ENCODE measurements around the gene ATF3. TPM values are rescaled to one million over a fixed set of nuclear protein-coding genes. Genes with fewer than 3 reads are reported as not detected.

The ATF3 gene
- total and polyA plus RNA-seq, 4 donors: 1.1 to 8.8 (median 5.5) TPM

GRCh38 chr1:212646588-212646987 is 38.0 kb downstream of the ATF3 start:
- no peaks in the 10 kb centered on the region for H3K36me3 ChIP-seq (ENCODE audit: control insufficient read depth in 4 of 4, insufficient read depth in 3 of 4, low read depth in 1 of 4, low read length in 3 of 4)
- H3K27ac ChIP-seq (ENCODE audit: low read depth in 1 of 2, low read length in 2 of 2): no peak overlapping the region
- H3K4me3 ChIP-seq (ENCODE audit: low read depth in 1 of 3, low read length in 3 of 3): no peak overlapping the region
- no peak for DNase-seq (ENCODE audit: low spot score)
- no peaks in the 10 kb centered on the region for H3K9me3 ChIP-seq (ENCODE audit: control insufficient read depth in 4 of 4, low read length in 3 of 4)
- 85% methylated on average over 19 of the region's 19 CpGs for WGBS
- no peaks in the 10 kb centered on the region for H3K27me3 ChIP-seq (ENCODE audit: control insufficient read depth in 4 of 4, insufficient read depth in 4 of 4, low read length in 3 of 4)
- no peak overlapping the region for H3K9ac ChIP-seq (ENCODE audit: low read depth in 1 of 2, low read length in 2 of 2)
- no peaks in the 10 kb centered on the region for H3K4me1 ChIP-seq (ENCODE audit: control insufficient read depth in 4 of 4, insufficient read depth in 4 of 4, low read length in 3 of 4)
- TF ChIP-seq RAD21 (IDR thresholded peaks at IDR 0.05) (no peak), EGR1 (IDR thresholded peaks at IDR 0.05; ENCODE audit: low read depth in 2 of 2) (no peak), GABPA (IDR thresholded peaks at IDR 0.05 in 1 of 2, conservative IDR thresholded peaks at IDR 0.05 in 1 of 2) (no peak), FOXA2 (IDR thresholded peaks at IDR 0.05) (no peak), TAF1 (conservative IDR thresholded peaks at IDR 0.05) (no peak), NR2F2 (IDR thresholded peaks at IDR 0.05) (no peak), MAX (IDR thresholded peaks at IDR 0.05) (no peak)

DNA sequence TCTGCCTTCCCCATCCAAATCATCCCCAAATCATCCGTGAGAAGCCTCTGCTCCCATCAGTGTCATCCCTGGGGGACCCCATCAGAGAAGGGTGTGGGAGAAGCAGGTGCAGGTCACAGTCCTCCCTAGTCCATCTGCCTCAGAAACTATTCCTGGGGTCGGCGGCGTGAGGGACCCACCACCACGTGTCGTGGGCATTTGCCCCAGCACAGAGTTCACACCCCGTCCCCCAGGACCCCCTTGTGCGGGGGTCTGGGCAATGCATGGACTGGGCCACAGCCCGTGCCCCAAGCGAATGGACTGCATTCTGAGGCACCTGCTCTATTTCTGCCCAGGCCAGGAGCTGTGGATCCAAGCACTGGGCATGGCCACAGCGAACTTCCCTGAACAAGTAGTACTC is 38.4 kb downstream of the ATF3 start:
- Histone ChIP-seq H3K36me3 (ENCODE audit: control insufficient read depth in 4 of 4, insufficient read depth in 3 of 4, low read depth in 1 of 4, low read length in 3 of 4) (no peaks in the 10 kb centered on the region), H3K4me3 (ENCODE audit: low read depth in 1 of 3, low read length in 3 of 3) (no peak overlapping the region), H3K27me3 (ENCODE audit: control insufficient read depth in 4 of 4, insufficient read depth in 4 of 4, low read length in 3 of 4) (no peaks in the 10 kb centered on the region), H3K27ac (ENCODE audit: low read depth in 1 of 2, low read length in 2 of 2) (no peak overlapping the region), H3K4me1 (ENCODE audit: control insufficient read depth in 4 of 4, insufficient read depth in 4 of 4, low read length in 3 of 4) (no peaks in the 10 kb centered on the region), H3K9ac (ENCODE audit: low read depth in 1 of 2, low read length in 2 of 2) (no peak overlapping the region), H3K9me3 (ENCODE audit: control insufficient read depth in 4 of 4, low read length in 3 of 4) (no peaks in the 10 kb centered on the region)
- TF ChIP-seq MAX (IDR thresholded peaks at IDR 0.05) (no peak), RAD21 (IDR thresholded peaks at IDR 0.05) (no peak), YY1 (IDR thresholded peaks at IDR 0.05) (no peak), GABPA (IDR thresholded peaks at IDR 0.05 in 1 of 2, conservative IDR thresholded peaks at IDR 0.05 in 1 of 2) (no peak), EGR1 (IDR thresholded peaks at IDR 0.05; ENCODE audit: low read depth in 2 of 2) (no peak), HNF4G (IDR thresholded peaks at IDR 0.05) (no peak), FOXA2 (IDR thresholded peaks at IDR 0.05) (no peak), RXRA (IDR thresholded peaks at IDR 0.05) (no peak), TAF1 (conservative IDR thresholded peaks at IDR 0.05) (no peak)
- TF ChIP-seq, protein P1, sequence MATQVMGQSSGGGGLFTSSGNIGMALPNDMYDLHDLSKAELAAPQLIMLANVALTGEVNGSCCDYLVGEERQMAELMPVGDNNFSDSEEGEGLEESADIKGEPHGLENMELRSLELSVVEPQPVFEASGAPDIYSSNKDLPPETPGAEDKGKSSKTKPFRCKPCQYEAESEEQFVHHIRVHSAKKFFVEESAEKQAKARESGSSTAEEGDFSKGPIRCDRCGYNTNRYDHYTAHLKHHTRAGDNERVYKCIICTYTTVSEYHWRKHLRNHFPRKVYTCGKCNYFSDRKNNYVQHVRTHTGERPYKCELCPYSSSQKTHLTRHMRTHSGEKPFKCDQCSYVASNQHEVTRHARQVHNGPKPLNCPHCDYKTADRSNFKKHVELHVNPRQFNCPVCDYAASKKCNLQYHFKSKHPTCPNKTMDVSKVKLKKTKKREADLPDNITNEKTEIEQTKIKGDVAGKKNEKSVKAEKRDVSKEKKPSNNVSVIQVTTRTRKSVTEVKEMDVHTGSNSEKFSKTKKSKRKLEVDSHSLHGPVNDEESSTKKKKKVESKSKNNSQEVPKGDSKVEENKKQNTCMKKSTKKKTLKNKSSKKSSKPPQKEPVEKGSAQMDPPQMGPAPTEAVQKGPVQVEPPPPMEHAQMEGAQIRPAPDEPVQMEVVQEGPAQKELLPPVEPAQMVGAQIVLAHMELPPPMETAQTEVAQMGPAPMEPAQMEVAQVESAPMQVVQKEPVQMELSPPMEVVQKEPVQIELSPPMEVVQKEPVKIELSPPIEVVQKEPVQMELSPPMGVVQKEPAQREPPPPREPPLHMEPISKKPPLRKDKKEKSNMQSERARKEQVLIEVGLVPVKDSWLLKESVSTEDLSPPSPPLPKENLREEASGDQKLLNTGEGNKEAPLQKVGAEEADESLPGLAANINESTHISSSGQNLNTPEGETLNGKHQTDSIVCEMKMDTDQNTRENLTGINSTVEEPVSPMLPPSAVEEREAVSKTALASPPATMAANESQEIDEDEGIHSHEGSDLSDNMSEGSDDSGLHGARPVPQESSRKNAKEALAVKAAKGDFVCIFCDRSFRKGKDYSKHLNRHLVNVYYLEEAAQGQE (IDR thresholded peaks at IDR 0.05): no peak
- TF ChIP-seq, protein P2, sequence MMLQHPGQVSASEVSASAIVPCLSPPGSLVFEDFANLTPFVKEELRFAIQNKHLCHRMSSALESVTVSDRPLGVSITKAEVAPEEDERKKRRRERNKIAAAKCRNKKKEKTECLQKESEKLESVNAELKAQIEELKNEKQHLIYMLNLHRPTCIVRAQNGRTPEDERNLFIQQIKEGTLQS (IDR thresholded peaks at IDR 0.05): no peak
- DNase-seq (ENCODE audit: low spot score): no peak
- 93% methylated on average over 11 of the region's 11 CpGs for WGBS

GRCh38 chr1:212648431-212648830 is 39.9 kb downstream of the ATF3 start:
- H3K36me3 ChIP-seq (ENCODE audit: control insufficient read depth in 4 of 4, insufficient read depth in 3 of 4, low read depth in 1 of 4, low read length in 3 of 4): no peaks in the 10 kb centered on the region
- TF ChIP-seq MAX (IDR thresholded peaks at IDR 0.05): no peak
- TF ChIP-seq, protein P1 (IDR thresholded peaks at IDR 0.05): no peak
- H3K9ac ChIP-seq (ENCODE audit: low read depth in 1 of 2, low read length in 2 of 2): no peak overlapping the region
- no peak for DNase-seq (ENCODE audit: low spot score)
- H3K4me1 ChIP-seq (ENCODE audit: control insufficient read depth in 4 of 4, insufficient read depth in 4 of 4, low read length in 3 of 4): no peaks in the 10 kb centered on the region
- no peaks in the 10 kb centered on the region for H3K9me3 ChIP-seq (ENCODE audit: control insufficient read depth in 4 of 4, low read length in 3 of 4)
- no peaks in the 10 kb centered on the region for H3K27me3 ChIP-seq (ENCODE audit: control insufficient read depth in 4 of 4, insufficient read depth in 4 of 4, low read length in 3 of 4)
- WGBS: 87% methylated on average over 3 of the region's 3 CpGs
- no peak overlapping the region for H3K4me3 ChIP-seq (ENCODE audit: low read depth in 1 of 3, low read length in 3 of 3)
- H3K27ac ChIP-seq (ENCODE audit: low read depth in 1 of 2, low read length in 2 of 2): no peak overlapping the region
